AG04450 (cell line): ENCODE data around the gene OOSP2. TPM values are rescaled to one million over a fixed set of nuclear protein-coding genes. Genes with fewer than 3 reads are reported as not detected.
"Not testable (repeated sequence)": the region's sequence is repeated elsewhere in the genome, so short reads cannot be mapped to it uniquely, and the experiment has no call there.

Source experiments
- CTCF ChIA-PET: fragments of 300-600, 350-600 bp; formaldehyde crosslinking; extraction: SDS; loops from one replicate; lab custom pipeline; 2022; ENCODE audit warnings: antibody characterized with exemption, inconsistent platforms; lab: Charles Lee
- POLR2A ChIA-PET: fragments of 350-600 bp; formaldehyde crosslinking; extraction: SDS; loops from one replicate; lab custom pipeline; 2021; ENCODE audit warnings: antibody characterized with exemption, inconsistent platforms; lab: Yijun Ruan, JAX
- DNase-seq: peaks from one replicate; pipeline ENCODE4 v3.0.0-alpha.2; 2011; ENCODE audit warnings: low read depth, low spot score
- H3K27ac ChIP-seq: one replicate; pipeline ENCODE4 v1.5.1; 2012; ENCODE audit warnings: low read depth, low read length, control low read depth
- H3K27me3 ChIP-seq: one replicate; pipeline ENCODE4 v1.6.0; 2012; ENCODE audit warnings: low read length; ENCODE audit not compliant: control insufficient read depth, insufficient read depth
- H3K4me3 ChIP-seq: 2 replicates; pipeline ENCODE4 v1.5.1; 2011; ENCODE audit warnings: mild to moderate bottlenecking, low read depth, low read length, control low read depth
- H3K9me3 ChIP-seq: 2 replicates; pipeline ENCODE4 v1.5.1; 2012; ENCODE audit warnings: low read length; ENCODE audit not compliant: control insufficient read depth, insufficient read depth
- CTCF ChIP-seq: IDR thresholded peaks from 2 replicates; pipeline ENCODE4 v1.5.1; 2011; ENCODE audit warnings: low read depth, low read length, control low read depth, inconsistent platforms
- polyA plus RNA-seq: library from polyadenylated mRNA; depleted of rRNA; stranded (reverse); fragments of >200 nt; gene quantifications from 2 replicates; pipeline ENCODE4 v1.2.3, GENCODE V29; 2011

Gene OOSP2
- polyA plus RNA-seq, 1 experiment: not detected

GRCh38 chr11:60003729-60004128 lies 36.5 kb upstream of the OOSP2 start:
- DNase-seq: no peak
- ChIA-PET POLR2A (no interaction called here), CTCF (no interaction called here)
- no peak overlapping the region for H3K4me3 ChIP-seq
- peaks cover 6% of the 10 kb centered on the region; the same call in 1 of the 2 replicates for H3K9me3 ChIP-seq
- H3K27me3 ChIP-seq: no peaks in the 10 kb centered on the region
- no peak overlapping the region for H3K27ac ChIP-seq
- no peak for TF ChIP-seq CTCF

- H3K4me3 ChIP-seq: no peak overlapping the region
- ChIA-PET POLR2A (no interaction called here), CTCF (no interaction called here)
- H3K9me3 ChIP-seq: peaks cover 6% of the 10 kb centered on the region; the same call in 1 of the 2 replicates
- no peak for DNase-seq
- TF ChIP-seq CTCF: no peak
- no peaks in the 10 kb centered on the region for H3K27me3 ChIP-seq
- H3K27ac ChIP-seq: no peak overlapping the region
Observed at GRCh38 chr11:60005360-60005759, 34.8 kb upstream of the OOSP2 start.

- Histone ChIP-seq H3K27me3 (no peaks in the 10 kb centered on the region), H3K4me3 (no peak within 1 kb of the TSS), H3K9me3 (peaks cover 9% of the 10 kb centered on the region), H3K27ac (no peak within 1 kb of the TSS)
- ChIA-PET POLR2A (no interaction called here), CTCF (no interaction called here)
- no peak for TF ChIP-seq CTCF
- DNase-seq: no peak
Observed at GRCh38 chr11:60016881-60017280, 23.3 kb upstream of the OOSP2 start, which contains the start of gene OOSP4B. Gene OOSP4B, plus strand, starts transcription at chr11:60017181.

GRCh38 chr11:60018058-60018457 lies 22.2 kb upstream of the OOSP2 start:
- ChIA-PET POLR2A (no interaction called here), CTCF (no interaction called here)
- Histone ChIP-seq H3K9me3 (peaks cover 9% of the 10 kb centered on the region), H3K4me3 (no peak overlapping the region), H3K27me3 (no peaks in the 10 kb centered on the region), H3K27ac (no peak overlapping the region)
- no peak for TF ChIP-seq CTCF
- no peak for DNase-seq

GRCh38 chr11:60020376-60020775 lies 19.8 kb upstream of the OOSP2 start:
- POLR2A ChIA-PET, CTCF ChIA-PET, H3K27ac ChIP-seq, DNase-seq, H3K27me3 ChIP-seq, H3K4me3 ChIP-seq: not testable (repeated sequence)
- peaks cover 12% of the 10 kb centered on the region for H3K9me3 ChIP-seq
